ENCODE data around the gene FFAR4.

DNA sequence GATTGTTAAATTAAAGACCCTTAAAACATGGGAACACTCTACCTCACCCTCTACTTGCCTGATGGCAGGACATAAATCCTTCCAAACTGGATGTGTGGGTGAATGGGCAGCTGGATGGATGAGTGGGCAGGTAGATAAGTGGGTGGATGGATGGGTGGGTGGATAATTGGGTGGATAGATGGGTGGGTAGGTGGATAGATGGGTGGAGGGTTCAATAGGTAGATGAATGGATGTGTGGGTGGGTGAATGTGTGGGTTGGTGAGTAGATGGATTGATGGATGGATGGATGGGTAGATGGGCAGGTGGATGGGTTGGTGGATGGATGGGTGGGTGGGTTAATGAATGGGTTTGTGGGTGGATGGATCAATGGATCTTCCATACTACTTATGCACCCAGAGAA is 18.9 kb upstream of the FFAR4 start:
- TF ChIP-seq POLR2AphosphoS5 (IDR thresholded peaks at IDR 0.05; ENCODE audit: insufficient read depth in 1 of 2, low read depth in 1 of 2) (no peak), POLR2A (IDR thresholded peaks at IDR 0.05) (no peak)
